GM12878 (cell line): ENCODE data around the gene DDX21. TPM values are rescaled to one million over a fixed set of nuclear protein-coding genes. Genes with fewer than 3 reads are reported as not detected.

Experiments
- ATAC-seq: fragments of 200-7000 bp; cut with Tn5 transposase; 3 replicates; pipeline ENCODE4 v1.9.1; 2020; ENCODE audit warnings: mild to moderate bottlenecking, moderate library complexity
- BruUV-seq: library from RNA; stranded (reverse); fragments of 400-500 nt; replicated peaks from 2 replicates; lab custom pipeline; 2021; lab: Mats Ljungman, UMichigan
- CTCF ChIA-PET: fragments of 300-600 bp; sonication (Branson Sonifier 250); formaldehyde crosslinking; extraction: SDS; loops from one replicate; lab custom pipeline; 2021; ENCODE audit warnings: inconsistent platforms; lab: Yijun Ruan, JAX
- POLR2A ChIA-PET: fragments of 350-600 bp; formaldehyde crosslinking; extraction: SDS; loops from one replicate; lab custom pipeline; 2021; ENCODE audit warnings: inconsistent platforms; lab: Charles Lee
- RAD21 ChIA-PET: fragments of 300-600 bp; sonication (Branson Sonifier 250); formaldehyde crosslinking; loops from one replicate; lab custom pipeline; 2023; ENCODE audit warnings: antibody characterized with exemption; ENCODE audit not compliant: unreplicated experiment; lab: Charles Lee
- SMC1A ChIA-PET: fragments of 300-600 bp; sonication (Branson Sonifier 250); formaldehyde crosslinking; loops from one replicate; lab custom pipeline; 2023; ENCODE audit not compliant: unreplicated experiment, uncharacterized antibody; lab: Charles Lee
- DNase-seq: peaks from one replicate; pipeline ENCODE4 v3.0.0-alpha.2; 2011; ENCODE audit warnings: low read depth, low spot score
- FAIRE-seq: peaks from 3 replicates; lab custom pipeline; 2011; peaks lifted over from hg19 to GRCh38; lab: Jason Lieb, UNC
- H2AFZ ChIP-seq: 2 replicates; pipeline ENCODE4 v1.6.0; 2011; ENCODE audit warnings: low read depth, low read length, control low read depth; ENCODE audit not compliant: control insufficient read depth
- H3K27ac ChIP-seq: 2 replicates; pipeline ENCODE4 v1.5.1; 2011; ENCODE audit warnings: control low read depth; ENCODE audit not compliant: control insufficient read depth, insufficient read depth
- H3K27me3 ChIP-seq, 2 experiments: replicated peaks in 1 of 2; 2 replicates each; pipeline versions ENCODE4 v1.6.0 to v1.6.1; 2011; ENCODE audit warnings: low read length in 1 of 2; ENCODE audit not compliant: control insufficient read depth in 2 of 2, insufficient read depth in 2 of 2
- H3K36me3 ChIP-seq, 2 experiments: 2 replicates each; pipeline ENCODE4 v1.5.1; 2011; ENCODE audit warnings: low read length in 1 of 2; ENCODE audit not compliant: control insufficient read depth in 2 of 2, insufficient read depth in 2 of 2
- H3K4me1 ChIP-seq: 2 replicates; pipeline ENCODE4 v1.6.1; 2011; ENCODE audit warnings: mild to moderate bottlenecking, low read length, moderate library complexity, mixed read lengths; ENCODE audit not compliant: control insufficient read depth, insufficient read depth
- H3K4me2 ChIP-seq: 2 replicates; pipeline ENCODE4 v1.6.0; 2011; ENCODE audit warnings: control low read depth; ENCODE audit not compliant: control insufficient read depth, insufficient read depth
- H3K4me3 ChIP-seq: fragments of 200-600 bp; sonication (generic); 2 replicates; pipeline ENCODE4 v1.5.1; 2016
- H3K79me2 ChIP-seq: 2 replicates; pipeline ENCODE4 v1.6.0; 2011; ENCODE audit warnings: low read length; ENCODE audit not compliant: control insufficient read depth, insufficient read depth
- H3K9ac ChIP-seq: 2 replicates; pipeline ENCODE4 v1.8.0; 2011; ENCODE audit warnings: low read length, control low read depth, mixed read lengths; ENCODE audit not compliant: control insufficient read depth, insufficient read depth
- H3K9me3 ChIP-seq: replicated peaks from 3 replicates; pipeline ENCODE4 v1.5.1; 2011; ENCODE audit warnings: mild to moderate bottlenecking, low read length; ENCODE audit not compliant: control insufficient read depth, insufficient read depth
- H4K20me1 ChIP-seq: 2 replicates; pipeline ENCODE4 v1.6.0; 2011; ENCODE audit not compliant: control insufficient read depth, insufficient read depth
- ATF2 ChIP-seq: IDR thresholded peaks from 2 replicates; pipeline ENCODE4 v1.6.1; 2012; ENCODE audit warnings: low read length, inconsistent platforms
- ATF3 ChIP-seq: IDR thresholded peaks from 2 replicates; pipeline ENCODE4 v1.6.1; 2011; ENCODE audit warnings: low read depth, mild to moderate bottlenecking, low read length, moderate library complexity, borderline replicate concordance; ENCODE audit errors: extremely low read depth
- CBFB ChIP-seq: IDR thresholded peaks from 2 replicates; pipeline ENCODE4 v1.6.1; 2016; ENCODE audit warnings: antibody characterized with exemption, low read depth
- CBX3 ChIP-seq: fragments of 200-600 bp; sonication (generic); IDR thresholded peaks from 2 replicates; pipeline ENCODE4 v1.6.1; 2016; ENCODE audit warnings: low read depth, borderline replicate concordance
- CHD4 ChIP-seq: fragments of 200-600 bp; sonication (generic); IDR thresholded peaks from 2 replicates; pipeline ENCODE4 v1.6.1; 2016; ENCODE audit warnings: mild to moderate bottlenecking
- EED ChIP-seq: sonication (generic); IDR thresholded peaks from 2 replicates; pipeline ENCODE4 v1.6.1; 2016; ENCODE audit warnings: antibody characterized with exemption, low read depth
- ESRRA ChIP-seq: IDR thresholded peaks from 2 replicates; pipeline ENCODE4 v1.6.1; 2012; ENCODE audit warnings: mild to moderate bottlenecking, low read length, improper control_type of control experiment
- ETV6 ChIP-seq, 2 experiments: fragments of 450-650 bp in 1 of 2; IDR thresholded peaks in 1 of 2; conservative IDR thresholded peaks in 1 of 2; 2 replicates each; pipeline ENCODE4 v1.6.1; 2014; ENCODE audit warnings: antibody characterized with exemption in 1 of 2, borderline replicate concordance in 1 of 2, low read depth in 1 of 2, mild to moderate bottlenecking in 1 of 2, moderate library complexity in 1 of 2
- GABPA ChIP-seq: IDR thresholded peaks from 2 replicates; pipeline ENCODE4 v1.6.1; 2014; ENCODE audit warnings: antibody characterized with exemption, low read depth, mild to moderate bottlenecking, inconsistent platforms
- HDAC2 ChIP-seq: fragments of 200-600 bp; sonication (generic); IDR thresholded peaks from 2 replicates; pipeline ENCODE4 v1.6.1; 2017
- NFIC ChIP-seq: IDR thresholded peaks from 2 replicates; pipeline ENCODE4 v1.6.1; 2012; ENCODE audit warnings: low read depth, mild to moderate bottlenecking, inconsistent platforms, low read length, moderate library complexity
- NKRF ChIP-seq: fragments of 450-650 bp; conservative IDR thresholded peaks from 2 replicates; pipeline ENCODE4 v1.6.1; 2017; ENCODE audit warnings: mild to moderate bottlenecking, moderate library complexity
- RB1 ChIP-seq: fragments of 450-650 bp; formaldehyde crosslinking; IDR thresholded peaks from 2 replicates; pipeline ENCODE4 v1.6.1; 2017; ENCODE audit warnings: mild to moderate bottlenecking, borderline replicate concordance
- SPI1 ChIP-seq: IDR thresholded peaks from 2 replicates; pipeline ENCODE4 v1.6.1; 2011; ENCODE audit warnings: low read depth, mild to moderate bottlenecking, low read length, moderate library complexity, borderline replicate concordance; ENCODE audit not compliant: insufficient read depth
- SRF ChIP-seq, 2 experiments: IDR thresholded peaks; 2 replicates each; pipeline ENCODE4 v1.6.1; 2011; ENCODE audit warnings: low read depth in 2 of 2, low read length in 2 of 2, mild to moderate bottlenecking in 1 of 2, moderate library complexity in 1 of 2
- TBL1XR1 ChIP-seq: IDR thresholded peaks from 2 replicates; pipeline ENCODE4 v1.6.1; 2012; ENCODE audit warnings: low read depth, low read length, improper control_type of control experiment
- ZNF207 ChIP-seq: fragments of 450-650 bp; IDR thresholded peaks from 2 replicates; pipeline ENCODE4 v1.6.1; 2014; ENCODE audit warnings: antibody characterized with exemption, mild to moderate bottlenecking, borderline replicate concordance
- WGBS: methylation state at CpG from one replicate; pipeline ENCODE4 v1.1.6; 2016; ENCODE audit warnings: low lambda C conversion rate; ENCODE audit not compliant: insufficient replicate concordance, insufficient coverage; ENCODE audit errors: missing lambda C conversion rate; 5-methylcytosine and 5-hydroxymethylcytosine counted together
- in situ Hi-C: fragments of 300-500 bp; cut with MboI; formaldehyde crosslinking; loops from 9 replicates; pipeline ENCODE4 v1.14.3; 2018; ENCODE audit warnings: mixed read lengths
- intact Hi-C: fragments of 100-400 bp; cut with micrococcal nuclease; formaldehyde crosslinking; loops from one replicate; pipeline ENCODE4 v1.14.2; 2022; ENCODE audit not compliant: unreplicated experiment
- polyA plus RNA-seq, 11 experiments: library from polyadenylated mRNA; depleted of rRNA in 4 of 11; unstranded in 6 of 11; stranded (reverse) in 5 of 11; fragments of >200 nt; fragmentation: Nextera tagmentation in 4 of 11; fragmentation: Illumina TruSeq in 1 of 11; extraction: Ambion mirVana in 4 of 11; extraction: Trizol in 1 of 11; gene quantifications; 1 replicate in 1 of 11; 2 replicates in 10 of 11; pipeline versions ENCODE4 v1.2.1 to v1.2.3, GENCODE V29; 2011 to 2016; ENCODE audit warnings: inconsistent platforms in 2 of 11, missing spikeins in 2 of 11, low read depth in 1 of 11
- total RNA-seq, 4 experiments: library from RNA; depleted of rRNA in 3 of 4; stranded (reverse); fragments of >200 nt in 3 of 4; fragmentation: Illumina TruSeq in 1 of 4; extraction: Trizol in 1 of 4; gene quantifications; 2 replicates each; pipeline versions ENCODE4 v1.2.1 to v1.2.3, GENCODE V29; 2013 to 2021

The DDX21 gene
- total and polyA plus RNA-seq, 10 of the 15 experiments (the other 5 are each of a cell fraction or from before 2014, with no cell fraction given), result 41.1 to 182 (median 116) TPM

GRCh38 chr10:69025370-69025896 is 69.5 kb downstream of the DDX21 start (continued):
- TF ChIP-seq ETV6 (conservative IDR thresholded peaks at IDR 0.05 in 1 of 2, IDR thresholded peaks at IDR 0.05 in 1 of 2; ENCODE audit: borderline replicate concordance in 1 of 2, low read depth in 1 of 2), result no peak
- no peak for TF ChIP-seq ATF2
- no peak for TF ChIP-seq ZNF207
- no peak for TF ChIP-seq GABPA
- no peak for TF ChIP-seq CBX3
- no peak for TF ChIP-seq TBL1XR1
- TF ChIP-seq SPI1, result no peak
- no peak for TF ChIP-seq ESRRA
- TF ChIP-seq RB1, result no peak

GRCh38 chr10:69033256-69033655 is 77.3 kb downstream of the DDX21 start:
- H3K27me3 ChIP-seq, result no peaks in the 10 kb centered on the region
- H3K79me2 ChIP-seq, result no peaks in the 10 kb centered on the region
- no peak for FAIRE-seq
- H3K4me2 ChIP-seq, result no peak overlapping the region
- no peak overlapping the region for H3K4me3 ChIP-seq
- H3K9me3 ChIP-seq, result no peaks in the 10 kb centered on the region
- ATAC-seq, result no peak
- ChIA-PET RAD21 (no interaction called here), CTCF (interaction anchor here (0.9 kb wide), 1 partner anchor 8 kb away, joined by 3 read pairs; no protein-coding TSS in a partner anchor), POLR2A (no interaction called here), SMC1A (no interaction called here)
- H3K4me1 ChIP-seq, result no peaks in the 10 kb centered on the region
- no peaks in the 10 kb centered on the region for H3K36me3 ChIP-seq
- H3K9ac ChIP-seq, result no peak overlapping the region
- no peak overlapping the region for H2AFZ ChIP-seq
- in situ Hi-C loops, result no loop called here
- no peaks in the 10 kb centered on the region for H4K20me1 ChIP-seq
- BruUV-seq, result no TSS peak
- no peak overlapping the region for H3K27ac ChIP-seq
- 76% methylated on average over 4 of the region's 4 CpGs for WGBS
- TF ChIP-seq NFIC (no peak), CBFB (no peak), EED (no peak), HDAC2 (no peak), SRF (IDR thresholded peaks at IDR 0.05; ENCODE audit: low read depth in 2 of 2, low read length in 2 of 2) (no peak), ESRRA (no peak), ATF3 (no peak), CHD4 (no peak), NKRF (no peak)
- no peak for DNase-seq
- intact Hi-C loops, result no loop called here
